Measurements from ENCODE around the gene SPOCK3. TPM values are rescaled to one million over a fixed set of nuclear protein-coding genes. Genes with fewer than 3 reads are reported as not detected.

SPOCK3 gene
- total RNA-seq, 1 donor from 2014 or later: not detected

- DNase-seq (ENCODE audit: missing footprints): no peak
- ATAC-seq: no peak
- intact Hi-C loops (cut with DNase I): no loop called here
These were observed 150.0 kb downstream of the SPOCK3 start for GRCh38 chr4:167084321-167084720.

DNA sequence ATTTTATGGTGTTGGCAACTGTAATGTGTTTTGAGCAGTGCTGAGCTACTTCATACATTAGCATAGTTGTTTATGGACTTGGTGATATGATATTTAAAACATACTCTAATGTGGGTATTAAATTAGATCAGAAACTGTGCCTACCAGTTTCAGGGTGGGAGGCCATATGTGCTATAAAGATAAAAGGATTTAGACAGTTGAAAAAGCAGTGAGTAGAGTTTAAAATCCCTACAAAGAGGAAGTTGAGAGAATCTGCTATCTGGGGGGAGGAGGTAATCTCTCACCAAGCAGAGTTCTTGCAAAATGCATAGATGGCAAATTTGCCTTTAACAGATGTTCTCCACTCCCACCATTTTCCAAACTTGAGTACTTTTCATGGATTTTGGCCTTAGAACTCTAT, 154.5 kb downstream of the SPOCK3 start:
- intact Hi-C loops (cut with DNase I): no loop called here
- DNase-seq (ENCODE audit: missing footprints): no peak
- no peak for ATAC-seq

- no peak for ATAC-seq
- intact Hi-C loops (cut with DNase I): no loop called here
- DNase-seq (ENCODE audit: missing footprints): no peak
These were observed 181.6 kb downstream of the SPOCK3 start for GRCh38 chr4:167052631-167053091.

GRCh38 chr4:167049257-167049656, 185.0 kb downstream of the SPOCK3 start:
- ATAC-seq (no peak), DNase-seq (ENCODE audit: missing footprints) (no peak)
- intact Hi-C loops (cut with DNase I): no loop called here

- no peak for DNase-seq (ENCODE audit: missing footprints)
- no peak for ATAC-seq
- intact Hi-C loops (cut with DNase I): no loop called here
These were observed 192.8 kb downstream of the SPOCK3 start for GRCh38 chr4:167041524-167041923.

- intact Hi-C loops (cut with DNase I): no loop called here
- ATAC-seq (no peak), DNase-seq (ENCODE audit: missing footprints) (no peak)
These were observed 198.9 kb downstream of the SPOCK3 start for GRCh38 chr4:167035390-167035789.

GRCh38 chr4:167034983-167035382, 199.3 kb downstream of the SPOCK3 start:
- DNase-seq (ENCODE audit: missing footprints) (no peak), ATAC-seq (no peak)
- intact Hi-C loops (cut with DNase I): no loop called here

DNA sequence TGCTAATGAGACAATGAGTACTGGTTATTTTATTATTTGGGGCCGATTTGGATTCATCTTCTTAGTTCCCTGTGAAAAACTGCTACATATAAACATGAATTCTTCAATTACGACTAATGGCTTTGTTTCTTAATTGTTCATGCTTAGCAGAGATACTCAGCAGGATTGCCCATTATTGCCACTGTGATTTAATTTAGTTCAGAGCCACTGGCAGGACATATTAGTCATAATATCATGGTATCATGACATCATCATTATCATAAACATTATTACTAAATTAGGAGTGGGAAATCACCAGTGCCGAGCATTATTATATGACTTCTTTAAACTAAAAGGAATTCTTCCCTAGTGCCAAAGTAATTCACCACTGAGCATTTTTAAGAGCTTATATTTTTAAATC, 201.4 kb downstream of the SPOCK3 start:
- intact Hi-C loops (cut with DNase I): no loop called here
- ATAC-seq (no peak), DNase-seq (ENCODE audit: missing footprints) (no peak)

GRCh38 chr4:167031534-167032156, 202.6 kb downstream of the SPOCK3 start:
- no peak for ATAC-seq
- intact Hi-C loops (cut with DNase I): no loop called here
- DNase-seq (ENCODE audit: missing footprints): no peak

- DNase-seq (ENCODE audit: missing footprints) (no peak), ATAC-seq (no peak)
- intact Hi-C loops (cut with DNase I): loop anchor here (10.0 kb wide), 1 partner anchor 1046 kb away; no protein-coding TSS in a partner anchor
These were observed 205.3 kb downstream of the SPOCK3 start for GRCh38 chr4:167028976-167029375.

DNA sequence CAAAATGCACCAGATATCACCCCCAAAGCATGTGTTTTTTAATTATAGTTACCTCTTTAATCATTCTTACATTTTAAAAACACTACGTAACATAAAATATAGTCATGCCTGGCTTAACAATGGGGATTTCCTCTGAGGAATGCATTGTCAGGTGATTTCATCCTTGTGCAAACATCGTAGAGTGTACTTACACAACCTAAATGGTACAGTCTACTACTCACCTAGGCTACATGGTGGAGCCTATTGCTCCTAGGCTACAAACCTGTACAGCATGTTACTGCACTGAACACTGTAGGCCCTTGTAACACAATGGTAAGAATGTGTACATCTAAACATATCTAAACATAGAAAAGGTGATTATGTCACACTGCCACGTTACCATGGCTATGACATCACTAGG, 208.6 kb downstream of the SPOCK3 start:
- DNase-seq (ENCODE audit: missing footprints): no peak
- ATAC-seq: no peak
- intact Hi-C loops (cut with DNase I): loop anchor here (10.0 kb wide), 1 partner anchor 1049 kb away; no protein-coding TSS in a partner anchor

- ATAC-seq (no peak), DNase-seq (ENCODE audit: missing footprints) (no peak)
- intact Hi-C loops (cut with DNase I): loop anchor here (10.0 kb wide), 1 partner anchor 1051 kb away; no protein-coding TSS in a partner anchor
These were observed 210.8 kb downstream of the SPOCK3 start for GRCh38 chr4:167023364-167023925.

DNA sequence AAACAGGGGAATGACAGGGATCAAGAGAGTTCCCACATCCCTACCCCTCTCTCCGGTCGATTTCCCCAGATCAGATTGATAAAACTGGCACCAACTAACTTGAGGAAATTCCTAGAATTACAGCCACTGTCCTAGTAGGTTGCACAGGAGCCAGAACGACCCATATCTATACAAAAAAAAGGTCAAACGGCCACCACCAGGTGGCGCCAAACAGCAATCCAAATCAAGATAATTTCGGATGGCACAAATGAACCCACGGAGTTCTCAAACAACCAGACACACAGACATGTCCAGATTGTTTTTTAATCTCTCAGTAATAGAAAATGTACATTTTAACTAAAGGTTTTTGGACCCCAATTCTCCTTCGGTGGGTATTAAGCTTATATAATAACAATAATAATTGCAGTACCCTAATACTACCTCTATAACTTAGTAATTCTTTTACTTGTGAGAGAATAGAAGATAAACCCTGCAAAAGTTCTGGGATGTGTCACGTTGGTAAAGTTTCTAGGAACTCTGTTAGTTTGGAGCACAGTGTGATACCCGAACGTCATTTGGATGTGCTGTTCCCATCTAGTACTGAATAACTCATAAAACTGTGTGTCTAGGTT, 212.6 kb downstream of the SPOCK3 start:
- DNase-seq (ENCODE audit: missing footprints) (peak; percentile 65), ATAC-seq (no peak)
- intact Hi-C loops (cut with DNase I): loop anchor here (1.0 to 10.0 kb wide), 2 partner anchors 269 to 1053 kb away; no protein-coding TSS in a partner anchor

GRCh38 chr4:167020410-167020809, 213.9 kb downstream of the SPOCK3 start:
- intact Hi-C loops (cut with DNase I): loop anchor here (10.0 kb wide), 1 partner anchor 1054 kb away; no protein-coding TSS in a partner anchor
- no peak for DNase-seq (ENCODE audit: missing footprints)
- no peak for ATAC-seq

GRCh38 chr4:167014944-167015343, 219.3 kb downstream of the SPOCK3 start:
- intact Hi-C loops (cut with DNase I): no loop called here
- no peak for ATAC-seq
- DNase-seq (ENCODE audit: missing footprints): no peak

DNA sequence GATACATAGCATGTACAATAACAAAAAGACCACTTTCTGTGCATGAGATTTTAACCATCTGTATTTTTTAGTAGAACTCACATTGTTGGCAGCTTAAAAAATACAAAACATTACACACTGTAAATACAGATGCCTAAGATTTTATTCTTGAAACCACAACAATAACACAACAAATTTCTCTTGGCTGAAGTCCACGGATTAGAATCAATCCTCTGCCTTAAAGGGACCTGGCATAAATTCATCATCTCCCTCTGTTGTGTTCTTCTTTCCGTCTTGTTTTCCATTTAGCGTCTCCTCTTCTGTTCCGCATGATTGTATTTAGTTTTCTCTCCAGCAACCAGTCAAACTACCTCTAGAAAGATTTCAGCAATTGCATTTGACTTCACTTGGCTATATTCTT, 231.0 kb downstream of the SPOCK3 start:
- intact Hi-C loops (cut with DNase I): no loop called here
- DNase-seq (ENCODE audit: missing footprints) (no peak), ATAC-seq (no peak)

- DNase-seq (ENCODE audit: missing footprints) (no peak), ATAC-seq (no peak)
- intact Hi-C loops (cut with DNase I): no loop called here
These were observed 234.0 kb downstream of the SPOCK3 start for GRCh38 chr4:167000141-167000852.

DNA sequence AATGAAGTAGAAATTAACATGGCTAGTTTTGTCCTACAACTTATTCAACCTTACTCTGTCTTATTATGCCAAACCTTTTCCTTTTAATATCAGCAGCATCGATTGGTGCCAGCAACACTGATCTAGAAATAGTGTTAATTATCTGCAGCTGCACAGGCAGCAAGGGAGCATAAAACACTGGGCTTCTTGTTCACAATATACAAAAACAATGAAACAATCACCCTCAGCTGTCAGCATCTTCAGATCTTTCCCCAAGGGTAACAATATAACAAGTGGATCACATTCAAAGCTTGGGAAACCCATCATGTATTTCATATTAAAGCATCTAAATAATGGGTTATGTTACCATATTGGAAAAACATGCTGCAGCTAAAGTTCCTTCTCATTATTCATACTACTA, 238.1 kb downstream of the SPOCK3 start:
- ATAC-seq (no peak), DNase-seq (ENCODE audit: missing footprints) (no peak)
- intact Hi-C loops (cut with DNase I): no loop called here

- intact Hi-C loops (cut with DNase I): no loop called here
- no peak for DNase-seq (ENCODE audit: missing footprints)
- no peak for ATAC-seq
These were observed 239.6 kb downstream of the SPOCK3 start for GRCh38 chr4:166994686-166995085.

Measured in Right ventricle myocardium inferior (tissue), 1 donor.